ENCODE data around the gene KRT26.
"Not testable (repeated sequence)": the region's sequence is repeated elsewhere in the genome, so short reads cannot be mapped to it uniquely, and the experiment has no call there.

The KRT26 gene, protein sequence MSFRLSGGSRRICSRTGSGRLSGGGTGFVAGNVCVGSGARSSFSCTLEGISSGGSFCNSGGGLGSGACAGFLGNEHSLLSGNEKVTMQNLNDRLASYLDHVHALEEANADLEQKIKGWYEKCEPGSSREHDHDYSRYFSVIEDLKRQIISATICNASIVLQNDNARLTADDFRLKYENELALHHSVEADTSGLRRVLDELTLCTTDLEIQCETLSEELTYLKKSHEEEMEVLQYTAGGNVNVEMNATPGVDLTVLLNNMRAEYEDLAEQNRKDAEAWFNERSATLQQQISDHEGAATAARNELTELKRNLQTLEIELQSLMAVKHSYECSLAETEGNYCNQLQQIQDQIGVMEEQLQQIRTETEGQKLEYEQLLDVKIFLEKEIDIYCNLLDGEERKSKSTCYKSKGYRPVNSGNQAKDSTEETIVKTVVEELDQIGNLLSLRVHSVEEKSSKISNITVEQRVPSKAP

GRCh38 chr17:40772101-40772500, at the start of gene KRT26:
Gene KRT26, minus strand, starts transcription at chr17:40772201. Its CDS starts 88 bp downstream, at chr17:40772113.
- DNase-seq, result no peak

- no peak for DNase-seq
These were observed 49.5 kb upstream of the KRT26 start for GRCh38 chr17:40821536-40821935.

DNA sequence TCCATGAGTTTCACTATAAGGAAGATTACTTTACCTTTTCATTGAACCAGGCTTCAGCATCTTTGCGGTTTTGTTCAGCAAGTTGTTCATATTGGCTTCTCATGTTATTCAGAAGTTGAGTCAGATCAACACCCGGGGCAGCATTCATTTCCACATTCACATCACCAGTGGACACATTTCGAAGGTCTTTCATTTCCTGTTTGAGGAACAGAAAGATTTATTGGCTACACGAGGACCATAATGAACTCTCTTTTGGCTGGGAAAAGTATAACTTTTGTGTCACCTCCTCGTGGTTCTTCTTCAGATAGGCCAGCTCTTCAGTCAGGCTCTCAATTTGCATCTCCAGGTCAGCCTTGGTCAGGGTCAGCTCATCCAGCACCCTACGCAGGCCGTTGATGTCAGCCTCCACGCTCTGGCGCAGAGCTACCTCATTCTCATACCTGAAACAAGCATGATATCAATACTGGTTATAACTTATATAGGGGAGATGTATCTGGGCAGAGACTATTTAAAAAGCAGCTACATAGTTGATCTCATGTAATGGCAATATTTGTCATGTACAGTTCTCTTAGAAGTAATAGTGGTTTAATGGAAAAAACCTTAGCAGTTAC, 48.3 kb upstream of the KRT26 start:
- DNase-seq, result no peak

GRCh38 chr17:40819528-40820125, 47.6 kb upstream of the KRT26 start:
- DNase-seq, result no peak

DNA sequence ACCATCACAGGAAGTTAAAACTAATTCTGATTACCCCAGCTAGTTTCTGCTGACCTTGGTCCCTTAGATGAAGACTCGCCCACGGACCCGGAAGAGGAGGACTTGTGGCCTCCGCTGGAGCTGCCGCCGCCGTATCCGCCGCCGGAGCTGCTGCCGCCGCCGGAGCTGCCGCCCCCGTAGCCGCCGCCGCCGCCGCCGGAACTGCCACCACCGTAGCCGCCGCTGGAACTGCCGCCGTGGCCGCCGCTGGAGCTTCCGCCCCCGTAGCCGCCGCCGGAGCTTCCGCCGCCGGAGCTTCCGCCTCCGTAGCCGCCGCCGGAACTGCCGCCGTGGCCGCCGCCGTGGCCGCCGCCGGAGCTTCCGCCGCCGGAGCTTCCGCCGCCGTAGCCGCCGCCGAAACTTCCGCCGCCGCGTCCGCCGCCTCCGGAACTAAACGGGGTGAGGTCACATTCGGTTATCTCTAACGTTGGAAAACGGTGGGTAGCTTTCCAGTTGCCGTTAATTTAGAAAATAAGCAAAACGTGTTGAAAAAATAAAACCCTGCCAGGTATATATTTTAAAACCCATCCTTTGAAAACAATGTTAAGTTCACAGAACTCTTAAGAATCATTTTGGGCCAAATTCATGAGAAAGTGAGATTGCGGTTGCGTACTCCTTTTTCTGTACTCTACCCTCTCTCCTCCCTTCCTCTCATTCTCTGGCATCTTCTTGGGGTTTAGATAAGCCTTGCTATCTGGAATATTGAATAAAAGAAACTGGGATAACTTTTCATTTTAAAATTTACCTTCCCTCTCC, 46.9 kb upstream of the KRT26 start:
- DNase-seq, result no peak

DNA sequence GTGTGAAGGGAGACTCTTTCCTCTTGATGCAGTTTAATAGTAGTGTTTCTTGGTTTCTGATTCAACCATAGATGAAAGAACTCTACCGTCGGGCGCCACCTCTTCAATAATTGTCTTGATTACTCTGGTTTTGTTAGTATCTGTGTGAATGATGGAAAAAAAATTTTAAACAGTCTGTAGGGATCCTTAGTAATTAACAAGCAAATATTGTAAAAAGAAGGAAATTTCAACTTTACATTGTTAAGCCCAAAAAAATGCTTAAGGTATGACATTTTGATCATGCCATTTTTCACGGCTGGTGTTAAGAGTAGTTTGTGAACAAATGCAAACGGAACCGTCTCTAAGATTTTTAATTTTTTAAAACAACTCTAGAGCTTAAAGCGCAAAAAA, 46.3 kb upstream of the KRT26 start:
- no peak for DNase-seq

- no peak for DNase-seq
These were observed 45.2 kb upstream of the KRT26 start for GRCh38 chr17:40817103-40817682.

DNA sequence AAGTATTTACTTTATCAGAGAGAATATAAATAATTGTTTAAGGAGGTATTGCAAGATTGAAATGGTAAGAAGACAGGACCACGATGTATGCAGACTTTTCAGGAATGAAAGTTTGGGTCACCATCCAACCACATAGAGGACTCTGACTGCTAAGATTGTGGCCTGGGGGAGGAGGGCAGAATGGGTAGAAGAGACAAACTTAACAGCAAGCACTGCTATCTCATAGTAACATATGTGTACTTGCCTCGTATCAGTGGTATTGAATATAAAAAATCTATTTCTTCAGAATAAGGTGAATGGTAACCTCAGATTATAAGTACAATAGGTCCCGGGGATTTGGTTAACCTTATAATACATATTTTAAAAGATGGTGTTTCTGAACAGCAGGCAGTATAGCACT, 44.6 kb upstream of the KRT26 start:
- DNase-seq, result no peak

GRCh38 chr17:40815381-40815780, 43.4 kb upstream of the KRT26 start:
- no peak for DNase-seq

DNA sequence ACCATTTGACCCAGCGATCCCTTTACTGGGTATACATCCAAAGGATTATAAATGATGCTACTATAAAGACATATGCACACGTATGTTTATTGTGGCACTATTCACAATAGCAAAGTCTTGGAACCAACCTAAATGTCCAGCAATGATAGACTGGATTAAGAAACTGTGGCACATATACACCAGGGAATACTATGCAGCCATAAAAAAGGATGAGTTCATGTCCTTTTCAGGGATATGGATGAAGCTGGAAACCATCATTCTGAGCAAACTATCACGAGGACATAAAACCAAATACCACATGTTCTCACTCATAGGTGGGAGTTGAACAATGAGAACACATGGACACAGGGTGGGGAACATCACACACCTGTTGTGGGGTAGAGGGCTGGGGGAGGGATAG, 42.7 kb upstream of the KRT26 start:
- DNase-seq, result not testable (repeated sequence)

GRCh38 chr17:40813804-40814203, 41.8 kb upstream of the KRT26 start:
- DNase-seq, result no peak

- no peak for DNase-seq
These were observed 40.6 kb upstream of the KRT26 start for GRCh38 chr17:40812639-40813038.

DNA sequence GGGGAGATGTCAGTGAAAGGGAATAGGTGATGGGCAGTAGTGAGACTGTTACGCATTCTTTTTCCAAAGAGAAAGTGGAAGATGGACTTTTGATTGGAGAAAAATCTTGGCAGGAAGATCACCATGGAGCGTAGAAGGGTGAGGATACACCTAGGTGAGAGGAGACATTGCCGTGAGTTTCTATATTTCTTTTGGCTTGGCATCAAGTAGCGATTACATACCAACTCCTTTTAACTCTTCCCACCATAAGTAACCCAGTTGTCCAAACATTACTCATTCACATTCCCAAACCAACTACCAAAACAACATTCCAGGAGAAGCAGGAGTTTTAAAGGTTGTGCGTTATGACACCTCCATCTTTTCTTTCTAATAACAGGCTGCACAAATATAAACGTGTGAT, 38.5 kb upstream of the KRT26 start:
- no peak for DNase-seq

GRCh38 chr17:40809721-40810421, 37.9 kb upstream of the KRT26 start:
- no peak for DNase-seq

DNA sequence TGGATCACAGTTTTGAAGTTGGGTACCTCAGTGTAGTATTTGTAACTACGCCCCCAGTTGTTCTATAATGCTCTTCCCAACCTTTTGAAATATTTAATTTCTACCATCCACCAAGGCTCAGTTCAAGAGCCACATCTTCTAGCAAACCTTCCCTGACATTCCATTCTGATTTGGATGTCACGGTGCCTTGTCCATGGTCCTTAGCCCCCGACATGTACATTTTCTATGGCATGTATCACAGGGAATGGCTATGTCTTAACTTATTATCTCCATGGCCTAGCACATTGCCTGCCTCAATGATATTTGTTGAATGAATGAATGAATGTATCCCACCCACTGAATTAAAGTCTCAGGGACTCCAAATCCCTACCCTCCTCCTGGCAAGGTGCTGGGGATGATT, 34.1 kb upstream of the KRT26 start:
- no peak for DNase-seq

DNA sequence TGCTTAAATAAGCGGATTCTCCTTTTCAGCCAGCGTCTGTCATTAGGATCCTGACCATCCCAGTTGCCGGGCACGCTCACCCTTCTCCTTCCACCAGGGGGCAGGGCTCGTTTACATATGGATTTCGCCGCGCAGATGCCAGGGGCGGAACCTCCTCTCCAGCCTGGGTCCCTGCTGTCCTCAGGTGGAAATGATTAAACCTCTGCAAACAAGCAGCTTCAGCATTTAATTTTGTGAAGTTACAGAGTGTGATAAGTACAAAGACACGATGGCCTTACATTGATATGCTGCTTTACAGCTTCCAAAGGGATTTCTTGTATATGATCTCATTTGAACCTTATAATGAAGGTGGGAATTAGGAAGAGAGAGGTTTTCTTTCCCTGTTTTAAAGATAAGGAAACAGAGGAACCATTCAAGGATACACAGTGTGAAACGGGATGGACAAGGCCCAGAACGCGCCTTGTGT, 31.6 kb upstream of the KRT26 start:
- no peak for DNase-seq

GRCh38 chr17:40801157-40801556, 29.2 kb upstream of the KRT26 start:
- DNase-seq, result no peak

GRCh38 chr17:40800381-40800780, 28.4 kb upstream of the KRT26 start:
- no peak for DNase-seq

- DNase-seq, result no peak
These were observed 27.9 kb upstream of the KRT26 start, which contains the start of gene KRT28 for GRCh38 chr17:40799859-40800258. Gene KRT28, minus strand, starts transcription at chr17:40799959. Its CDS starts 66 bp downstream, at chr17:40799893.

DNA sequence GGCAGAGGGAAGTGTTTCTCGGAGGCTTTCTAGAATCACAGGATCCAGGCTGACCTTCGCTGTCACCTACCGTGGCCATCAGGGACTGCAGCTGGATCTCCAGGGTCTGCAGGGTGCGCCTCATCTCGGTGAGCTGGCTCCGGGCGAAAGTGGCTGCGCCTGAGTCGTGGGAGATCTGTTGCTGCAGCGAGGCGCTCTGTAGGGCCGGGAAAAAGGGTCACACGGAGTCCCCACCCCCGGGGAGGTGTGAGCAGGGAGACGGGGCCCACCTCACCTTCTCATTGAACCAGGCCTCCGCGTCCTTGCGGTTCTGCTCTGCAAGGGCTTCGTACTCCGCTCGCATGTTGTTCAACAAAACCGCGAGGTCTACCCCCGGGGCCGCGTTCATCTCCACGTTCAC, 24.8 kb upstream of the KRT26 start:
- no peak for DNase-seq

- DNase-seq, result no peak
These were observed 23.1 kb upstream of the KRT26 start for GRCh38 chr17:40795019-40795667.

Data from SIG-M5 (cell line).